ENCODE data around the gene KLHL15. TPM values are rescaled to one million over a fixed set of nuclear protein-coding genes. Genes with fewer than 3 reads are reported as not detected.

Gene KLHL15
- total RNA-seq, 2 experiments from 2014 or later: 13.4 to 13.8 TPM

DNA sequence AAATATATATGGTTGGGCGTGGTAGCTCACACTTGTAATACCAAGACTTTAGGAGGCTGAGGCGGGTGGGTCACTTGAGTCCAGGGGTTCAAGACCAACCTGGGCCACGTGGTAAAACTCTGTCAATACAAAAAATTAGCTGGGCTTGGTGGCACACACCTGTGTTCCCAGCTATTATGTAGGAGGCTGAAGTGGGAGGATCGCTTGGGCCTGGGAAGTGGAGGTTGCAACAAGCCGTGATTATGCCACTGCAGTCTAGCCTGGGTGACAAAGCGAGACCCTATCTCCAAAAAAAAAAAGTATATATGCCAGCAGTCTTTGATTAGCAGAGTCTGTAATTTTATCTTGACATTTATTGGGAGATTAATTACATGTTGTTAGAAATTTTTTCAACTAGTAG is 36.5 kb upstream of the KLHL15 start:
- Histone ChIP-seq H4K20me1 (ENCODE audit: insufficient read depth, low read length) (no peaks in the 10 kb centered on the region), H3K79me2 (ENCODE audit: insufficient read depth, low read depth, low read length) (peaks cover 38% of the 10 kb centered on the region; the same call in 1 of the 2 replicates), H3K9me2 (ENCODE audit: insufficient read depth, low read length) (no peaks in the 10 kb centered on the region), H3K27ac (ENCODE audit: low read depth, low read length, poor library complexity, severe bottlenecking) (no peak overlapping the region), H3K36me3 (ENCODE audit: insufficient read depth, low read length) (peaks cover 92% of the 10 kb centered on the region), H3K9me3 (ENCODE audit: low read length) (no peaks in the 10 kb centered on the region), H3K4me2 (ENCODE audit: low read length) (no peak overlapping the region), H3K4me1 (ENCODE audit: insufficient read depth, low read length, poor library complexity, severe bottlenecking) (no peaks in the 10 kb centered on the region), H2AFZ (ENCODE audit: low read length) (no peak overlapping the region), H3K4me3 (ENCODE audit: low read depth, low read length, poor library complexity, severe bottlenecking) (no peak overlapping the region)
- ChIA-PET CTCF (ENCODE audit: unreplicated experiment) (no interaction called here), POLR2A (interaction anchor here (0.6 kb wide), 1 partner anchor 409 kb away, joined by 4 read pairs; no protein-coding TSS in a partner anchor)
- intact Hi-C loops (cut with micrococcal nuclease; ENCODE audit: unreplicated experiment): no loop called here
- TF ChIP-seq, protein P1, sequence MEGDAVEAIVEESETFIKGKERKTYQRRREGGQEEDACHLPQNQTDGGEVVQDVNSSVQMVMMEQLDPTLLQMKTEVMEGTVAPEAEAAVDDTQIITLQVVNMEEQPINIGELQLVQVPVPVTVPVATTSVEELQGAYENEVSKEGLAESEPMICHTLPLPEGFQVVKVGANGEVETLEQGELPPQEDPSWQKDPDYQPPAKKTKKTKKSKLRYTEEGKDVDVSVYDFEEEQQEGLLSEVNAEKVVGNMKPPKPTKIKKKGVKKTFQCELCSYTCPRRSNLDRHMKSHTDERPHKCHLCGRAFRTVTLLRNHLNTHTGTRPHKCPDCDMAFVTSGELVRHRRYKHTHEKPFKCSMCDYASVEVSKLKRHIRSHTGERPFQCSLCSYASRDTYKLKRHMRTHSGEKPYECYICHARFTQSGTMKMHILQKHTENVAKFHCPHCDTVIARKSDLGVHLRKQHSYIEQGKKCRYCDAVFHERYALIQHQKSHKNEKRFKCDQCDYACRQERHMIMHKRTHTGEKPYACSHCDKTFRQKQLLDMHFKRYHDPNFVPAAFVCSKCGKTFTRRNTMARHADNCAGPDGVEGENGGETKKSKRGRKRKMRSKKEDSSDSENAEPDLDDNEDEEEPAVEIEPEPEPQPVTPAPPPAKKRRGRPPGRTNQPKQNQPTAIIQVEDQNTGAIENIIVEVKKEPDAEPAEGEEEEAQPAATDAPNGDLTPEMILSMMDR (conservative IDR thresholded peaks at IDR 0.05; ENCODE audit: low read length): no peak
- no peak for TF ChIP-seq EZH2phosphoT487 (IDR thresholded peaks at IDR 0.05; ENCODE audit: borderline replicate concordance, low read depth, low read length)
- no peak for DNase-seq (ENCODE audit: low spot score)
- BruUV-seq (replicated peaks): no TSS peak

DNA sequence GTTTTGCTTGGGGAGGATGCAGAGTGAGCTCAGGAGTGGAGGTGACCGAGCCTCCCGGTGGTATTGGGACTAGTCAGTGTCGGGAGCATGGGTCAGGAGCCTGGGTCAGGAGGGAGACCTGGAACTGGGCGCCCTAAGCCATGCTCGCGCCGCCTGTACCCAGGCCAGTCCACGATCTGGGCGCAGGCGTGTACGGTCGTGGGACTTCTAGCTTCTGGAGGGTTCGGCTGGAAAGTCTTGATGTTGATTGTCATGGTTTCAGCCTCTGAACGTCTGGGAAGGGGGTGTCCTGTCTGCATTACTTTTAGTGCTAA is 28.0 kb upstream of the KLHL15 start:
- CTCF ChIA-PET (ENCODE audit: unreplicated experiment): no interaction called here
- no peak overlapping the region for H3K4me3 ChIP-seq (ENCODE audit: low read depth, low read length, poor library complexity, severe bottlenecking)
- POLR2A ChIA-PET: interaction anchor here (0.6 to 3.5 kb wide), 13 partner anchors 9 to 644 kb away, joined by 3 to 26 read pairs (median 4); partner anchors contain the start of gene KLHL15
- no peak overlapping the region for H3K27ac ChIP-seq (ENCODE audit: low read depth, low read length, poor library complexity, severe bottlenecking)
- H3K36me3 ChIP-seq (ENCODE audit: insufficient read depth, low read length): peaks cover 28% of the 10 kb centered on the region
- no peak overlapping the region for H3K4me2 ChIP-seq (ENCODE audit: low read length)
- no peak overlapping the region; the same call in 1 of the 2 replicates for H2AFZ ChIP-seq (ENCODE audit: low read length)
- H3K9me3 ChIP-seq (ENCODE audit: low read length): no peaks in the 10 kb centered on the region
- H4K20me1 ChIP-seq (ENCODE audit: insufficient read depth, low read length): peaks cover 6% of the 10 kb centered on the region
- no peaks in the 10 kb centered on the region for H3K9me2 ChIP-seq (ENCODE audit: insufficient read depth, low read length)
- peaks cover 11% of the 10 kb centered on the region for H3K4me1 ChIP-seq (ENCODE audit: insufficient read depth, low read length, poor library complexity, severe bottlenecking)
- no peak for TF ChIP-seq EZH2phosphoT487 (IDR thresholded peaks at IDR 0.05; ENCODE audit: borderline replicate concordance, low read depth, low read length)
- TF ChIP-seq, protein P1 (conservative IDR thresholded peaks at IDR 0.05; ENCODE audit: low read length): no peak
- BruUV-seq (replicated peaks): no TSS peak
- H3K79me2 ChIP-seq (ENCODE audit: insufficient read depth, low read depth, low read length): peaks cover 15% of the 10 kb centered on the region; the same call in 1 of the 2 replicates
- intact Hi-C loops (cut with micrococcal nuclease; ENCODE audit: unreplicated experiment): loop anchor here (2.0 kb wide), 1 partner anchor 272 kb away; the partner anchor contains the start of gene SAT1
- no peak for DNase-seq (ENCODE audit: low spot score)

Measured in OCI-LY7 (cell line).